CD4-positive, alpha-beta memory T cell (primary cell): Measurements from ENCODE around the gene USF2. TPM values are rescaled to one million over a fixed set of nuclear protein-coding genes. Genes with fewer than 3 reads are reported as not detected.
A peak's percentile ranks its signal among the peaks of the same experiment; 100 is the strongest.

ENCODE experiments used
- CTCF ChIA-PET: fragments of 350-600 bp; sonication (Branson Sonifier 250); formaldehyde crosslinking; loops from one replicate; lab custom pipeline; 2021; ENCODE audit warnings: inconsistent platforms; ENCODE audit not compliant: partially characterized antibody; lab: Charles Lee
- POLR2A ChIA-PET: fragments of 350-600 bp; sonication (Branson Sonifier 250); formaldehyde crosslinking; loops from one replicate; lab custom pipeline; 2021; ENCODE audit not compliant: partially characterized antibody; lab: Charles Lee
- DNase-seq, 5 donors: peaks; one replicate each; pipeline versions ENCODE4 v3.0.0 to v3.0.0-alpha.2; 2020 to 2022; ENCODE audit warnings: mixed read lengths in 1 of 5
- H3K27ac ChIP-seq: one replicate; pipeline ENCODE4 v1.7.0; 2013; ENCODE audit warnings: low read depth, low read length
- H3K27me3 ChIP-seq: 2 replicates; pipeline ENCODE4 v1.7.0; 2013; ENCODE audit warnings: mild to moderate bottlenecking, low read length, moderate library complexity; ENCODE audit not compliant: insufficient read depth
- H3K36me3 ChIP-seq: 2 replicates; pipeline ENCODE4 v1.7.0; 2013; ENCODE audit warnings: mild to moderate bottlenecking, low read length, moderate library complexity; ENCODE audit not compliant: insufficient read depth
- H3K4me1 ChIP-seq: 2 replicates; pipeline ENCODE4 v1.7.0; 2013; ENCODE audit warnings: mild to moderate bottlenecking, low read length, moderate library complexity; ENCODE audit not compliant: insufficient read depth
- H3K4me3 ChIP-seq, 2 donors: one replicate each; pipeline ENCODE4 v1.7.0; 2013; ENCODE audit warnings: low read length in 2 of 2, mild to moderate bottlenecking in 1 of 2
- H3K9me3 ChIP-seq, 2 donors: one replicate each; pipeline ENCODE4 v1.7.0; 2013; ENCODE audit warnings: low read length in 2 of 2, control low read depth in 1 of 2; ENCODE audit not compliant: control insufficient read depth in 1 of 2
- H3K27ac Mint-ChIP-seq, 7 donors: one replicate each; pipeline ENCODE4 v1.8.0; 2020 to 2021; ENCODE audit warnings: mixed read lengths in 7 of 7, mild to moderate bottlenecking in 6 of 7, inconsistent platforms in 3 of 7, moderate library complexity in 3 of 7
- H3K27me3 Mint-ChIP-seq, 2 donors: one replicate each; pipeline ENCODE4 v1.8.0; 2020 to 2021; ENCODE audit warnings: mixed read lengths in 2 of 2
- H3K36me3 Mint-ChIP-seq, 2 donors: one replicate each; pipeline ENCODE4 v1.8.0; 2020 to 2021; ENCODE audit warnings: mixed read lengths in 2 of 2, inconsistent platforms in 1 of 2, mild to moderate bottlenecking in 1 of 2
- H3K4me1 Mint-ChIP-seq, 4 donors: one replicate each; pipeline ENCODE4 v1.8.0; 2020 to 2021; ENCODE audit warnings: mixed read lengths in 4 of 4, mild to moderate bottlenecking in 1 of 4
- H3K4me3 Mint-ChIP-seq, 8 donors: one replicate each; pipeline ENCODE4 v1.8.0; 2020 to 2021; ENCODE audit warnings: mixed read lengths in 8 of 8, mild to moderate bottlenecking in 7 of 8, moderate library complexity in 6 of 8, inconsistent platforms in 3 of 8
- H3K9me3 Mint-ChIP-seq, 8 donors: one replicate each; pipeline ENCODE4 v1.8.0; 2020 to 2021; ENCODE audit warnings: mixed read lengths in 8 of 8, mild to moderate bottlenecking in 5 of 8, inconsistent platforms in 3 of 8, moderate library complexity in 1 of 8
- intact Hi-C: fragments of 100-400 bp; cut with micrococcal nuclease; formaldehyde crosslinking; loops from one replicate; pipeline ENCODE4 v1.15.1; 2023
- polyA plus RNA-seq, 2 donors: library from polyadenylated mRNA; unstranded; fragments of 300-500 nt; fragmentation: Illumina TruSeq; gene quantifications; one replicate each; pipeline ENCODE4 v1.2.3, GENCODE V29; 2021
- total RNA-seq, 2 experiments: library from RNA; stranded (reverse); gene quantifications; one replicate each; pipeline ENCODE4 v1.2.3, GENCODE V29; 2021

Gene USF2
- total and polyA plus RNA-seq, 4 experiments from 2014 or later = 2.2 to 216 (median 107) TPM

- intact Hi-C loops = no loop called here
- H3K36me3 ChIP-seq = peaks cover 26% of the 10 kb centered on the region
- H3K9me3 ChIP-seq = no peaks in the 10 kb centered on the region
- no peak for DNase-seq
- Mint-ChIP-seq H3K4me1 (peaks cover 11 to 27% (median 17%) of the 10 kb centered on the region in 4 donors), H3K27ac (peak overlapping the region in 2 of 7 donors; percentile 10 to 21), H3K4me3 (no peak overlapping the region), H3K27me3 (no peaks in the 10 kb centered on the region), H3K9me3 (peaks cover 0 to 2% (median 0%) of the 10 kb centered on the region in 8 donors), H3K36me3 (peaks cover 23 to 53% of the 10 kb centered on the region in 2 donors)
- no peaks in the 10 kb centered on the region for H3K27me3 ChIP-seq
- CTCF ChIA-PET = no interaction called here
- no peak overlapping the region for H3K27ac ChIP-seq
- peaks cover 3% of the 10 kb centered on the region for H3K4me1 ChIP-seq
- no peak overlapping the region for H3K4me3 ChIP-seq
- POLR2A ChIA-PET = no interaction called here
Observed at GRCh38 chr19:35276706-35277281, 8.0 kb downstream of the USF2 start.

GRCh38 chr19:35278578-35279284, 10.0 kb downstream of the USF2 start:
- no peak overlapping the region for H3K4me3 ChIP-seq
- H3K4me1 ChIP-seq = no peaks in the 10 kb centered on the region
- ChIA-PET CTCF (no interaction called here), POLR2A (interaction anchor here (1.0 to 1.2 kb wide), 3 partner anchors 11 to 137 kb away, joined by 3 read pairs; no protein-coding TSS in a partner anchor)
- Mint-ChIP-seq H3K27me3 (peaks cover 3 to 10% of the 10 kb centered on the region in 2 donors), H3K4me1 (peaks cover 4 to 16% (median 8%) of the 10 kb centered on the region in 4 donors), H3K36me3 (peaks cover 12 to 37% of the 10 kb centered on the region in 2 donors), H3K27ac (peak overlapping the region in 1 of 7 donors; percentile 48), H3K9me3 (peaks cover 0 to 2% (median 0%) of the 10 kb centered on the region in 8 donors), H3K4me3 (no peak overlapping the region)
- H3K27ac ChIP-seq = no peak overlapping the region
- H3K27me3 ChIP-seq = no peaks in the 10 kb centered on the region
- no peak for DNase-seq
- peaks cover 13% of the 10 kb centered on the region for H3K36me3 ChIP-seq
- intact Hi-C loops = no loop called here
- no peaks in the 10 kb centered on the region for H3K9me3 ChIP-seq

GRCh38 chr19:35279374-35279773, 10.6 kb downstream of the USF2 start:
- Mint-ChIP-seq H3K27me3 (peaks cover 5 to 12% of the 10 kb centered on the region in 2 donors), H3K9me3 (peaks cover 0 to 2% (median 0%) of the 10 kb centered on the region in 8 donors), H3K36me3 (peaks cover 6 to 31% of the 10 kb centered on the region in 2 donors), H3K4me3 (no peak overlapping the region), H3K4me1 (peaks cover 2 to 10% (median 6%) of the 10 kb centered on the region in 4 donors), H3K27ac (peak overlapping the region in 1 of 7 donors; percentile 48)
- CTCF ChIA-PET = no interaction called here
- no peaks in the 10 kb centered on the region for H3K9me3 ChIP-seq
- peaks cover 7% of the 10 kb centered on the region for H3K36me3 ChIP-seq
- DNase-seq = no peak
- H3K27ac ChIP-seq = no peak overlapping the region
- H3K27me3 ChIP-seq = no peaks in the 10 kb centered on the region
- intact Hi-C loops = no loop called here
- POLR2A ChIA-PET = interaction anchor here (1.0 to 1.5 kb wide), 3 partner anchors 14 to 138 kb away, joined by 3 to 4 read pairs (median 3); no protein-coding TSS in a partner anchor
- no peaks in the 10 kb centered on the region for H3K4me1 ChIP-seq
- no peak overlapping the region for H3K4me3 ChIP-seq

GRCh38 chr19:35279985-35280821, 11.4 kb downstream of the USF2 start:
- DNase-seq = no peak
- intact Hi-C loops = no loop called here
- H3K4me3 Mint-ChIP-seq = no peak overlapping the region

DNA sequence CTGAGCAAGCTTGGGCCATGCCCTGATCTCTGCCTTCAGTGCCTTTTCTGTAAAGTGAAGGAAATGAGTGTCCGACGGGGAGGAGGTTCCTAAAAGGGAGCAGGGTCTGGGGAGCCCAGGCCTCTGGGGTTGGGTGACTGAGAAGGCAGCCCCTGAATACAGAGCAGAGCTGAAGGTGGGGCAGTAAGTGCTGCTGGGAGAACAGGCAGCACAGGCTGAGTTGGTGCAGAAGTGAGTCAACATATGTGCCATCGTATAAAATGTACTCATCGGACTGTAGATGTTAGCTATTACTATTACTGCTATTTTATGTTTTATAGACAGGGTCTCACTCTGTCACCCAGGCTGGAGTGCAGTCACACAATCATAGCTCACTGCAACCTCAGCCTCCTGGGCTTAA, 12.5 kb downstream of the USF2 start:
- Mint-ChIP-seq H3K9me3 (no peaks in the 10 kb centered on the region), H3K27ac (peak overlapping the region in 1 of 7 donors; percentile 67), H3K4me1 (peaks cover 0 to 4% (median 3%) of the 10 kb centered on the region in 4 donors), H3K4me3 (no peak overlapping the region), H3K27me3 (peaks cover 6 to 17% of the 10 kb centered on the region in 2 donors), H3K36me3 (peaks cover 0 to 18% of the 10 kb centered on the region in 2 donors)
- Histone ChIP-seq H3K4me1 (no peaks in the 10 kb centered on the region), H3K4me3 (no peak overlapping the region), H3K9me3 (no peaks in the 10 kb centered on the region), H3K27ac (no peak overlapping the region), H3K36me3 (peaks cover 3% of the 10 kb centered on the region), H3K27me3 (no peaks in the 10 kb centered on the region)
- ChIA-PET CTCF (interaction anchor here (0.7 kb wide), 1 partner anchor 44 kb away, joined by 3 read pairs; no protein-coding TSS in a partner anchor), POLR2A (interaction anchor here (1.4 to 2.2 kb wide), 3 partner anchors 13 to 44 kb away, joined by 3 to 14 read pairs (median 4); partner anchors contain the start of gene USF2)
- no peak for DNase-seq
- intact Hi-C loops = no loop called here

More at GRCh38 chr19:35279985-35280821, 11.4 kb downstream of the USF2 start:
- Histone ChIP-seq H3K27me3 (no peaks in the 10 kb centered on the region), H3K27ac (no peak overlapping the region), H3K4me3 (no peak overlapping the region), H3K4me1 (no peaks in the 10 kb centered on the region), H3K36me3 (peaks cover 5% of the 10 kb centered on the region), H3K9me3 (no peaks in the 10 kb centered on the region)
- ChIA-PET CTCF (no interaction called here), POLR2A (interaction anchor here (1.0 to 2.2 kb wide), 5 partner anchors 12 to 43 kb away, joined by 3 to 14 read pairs (median 4); partner anchors contain the start of gene USF2)
- Mint-ChIP-seq H3K27me3 (peaks cover 6 to 15% of the 10 kb centered on the region in 2 donors), H3K36me3 (peaks cover 6 to 27% of the 10 kb centered on the region in 2 donors), H3K27ac (peak overlapping the region in 4 of 7 donors; percentile 12 to 81 (median 48)), H3K9me3 (peaks cover 0 to 2% (median 0%) of the 10 kb centered on the region in 8 donors), H3K4me1 (peaks cover 2 to 9% (median 4%) of the 10 kb centered on the region in 4 donors)

DNA sequence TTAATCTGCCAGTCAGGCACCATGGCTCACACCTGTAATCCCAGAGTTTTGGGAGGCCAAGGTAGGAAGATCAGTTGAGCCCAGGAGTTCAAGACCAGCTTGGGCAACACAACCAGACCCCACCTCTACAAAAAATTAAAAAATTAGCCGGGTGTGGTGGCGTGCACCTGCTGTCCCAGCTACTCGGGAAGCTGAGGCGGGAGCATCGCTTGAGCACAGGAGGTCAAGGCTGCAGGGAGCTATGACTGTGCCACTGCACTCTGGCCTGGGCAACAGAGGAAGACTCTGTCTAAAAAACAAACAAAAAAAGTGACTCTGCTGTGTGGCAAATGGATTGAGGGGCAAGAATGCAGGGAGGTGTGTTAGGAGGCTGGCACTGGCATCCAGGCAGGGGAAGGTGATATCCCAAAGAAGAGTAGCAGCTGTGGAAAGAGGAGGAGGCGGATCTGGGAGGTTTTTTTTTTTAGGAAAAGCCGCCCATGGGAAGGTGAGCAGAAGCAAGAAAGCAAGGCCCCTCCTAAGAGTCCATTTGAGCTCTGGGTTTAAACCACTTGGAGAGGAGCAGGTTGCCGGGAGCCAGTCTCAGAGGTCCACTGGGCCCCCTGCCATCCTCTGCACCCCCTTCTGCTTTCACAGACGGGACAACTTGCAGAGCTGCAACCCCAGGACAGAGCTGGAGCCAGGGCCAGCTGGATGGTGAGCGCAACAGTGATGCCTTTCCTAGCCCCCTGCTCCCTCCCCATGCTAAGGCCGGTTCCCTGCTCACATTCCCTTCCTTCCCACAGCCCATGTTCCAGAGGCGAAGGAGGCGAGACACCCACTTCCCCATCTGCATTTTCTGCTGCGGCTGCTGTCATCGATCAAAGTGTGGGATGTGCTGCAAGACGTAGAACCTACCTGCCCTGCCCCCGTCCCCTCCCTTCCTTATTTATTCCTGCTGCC, 15.7 kb downstream of the USF2 start:
- Mint-ChIP-seq H3K36me3 (peaks cover 0 to 3% of the 10 kb centered on the region in 2 donors), H3K27ac (no peak overlapping the region), H3K4me1 (peaks cover 0 to 3% (median under 1%) of the 10 kb centered on the region in 4 donors), H3K9me3 (no peaks in the 10 kb centered on the region), H3K4me3 (no peak overlapping the region), H3K27me3 (peaks cover 6 to 17% of the 10 kb centered on the region in 2 donors)
- CTCF ChIA-PET = interaction anchor here (0.6 to 1.2 kb wide), 4 partner anchors 14 to 309 kb away, joined by 3 read pairs; no protein-coding TSS in a partner anchor
- no peak overlapping the region for H3K27ac ChIP-seq
- DNase-seq = no peak
- H3K36me3 ChIP-seq = no peaks in the 10 kb centered on the region
- no peak overlapping the region for H3K4me3 ChIP-seq
- H3K27me3 ChIP-seq = no peaks in the 10 kb centered on the region
- POLR2A ChIA-PET = interaction anchor here (0.7 to 1.4 kb wide), 2 partner anchors 10 to 14 kb away, joined by 3 read pairs; no protein-coding TSS in a partner anchor
- H3K4me1 ChIP-seq = no peaks in the 10 kb centered on the region
- intact Hi-C loops = no loop called here
- H3K9me3 ChIP-seq = no peaks in the 10 kb centered on the region
